Liver (tissue), 9 donors: ENCODE results near the gene ZNF518B. TPM values are rescaled to one million over a fixed set of nuclear protein-coding genes. Genes with fewer than 3 reads are reported as not detected.

Experiments
- DNase-seq: peaks from one replicate; pipeline ENCODE4 v3.0.0-alpha.2; 2017; ENCODE audit warnings: low spot score
- H3K27ac ChIP-seq, 2 donors: one replicate each; pipeline ENCODE4 v1.7.0; 2013; ENCODE audit warnings: inconsistent platforms in 2 of 2, low read length in 2 of 2, control low read depth in 1 of 2, low read depth in 1 of 2, mild to moderate bottlenecking in 1 of 2
- H3K27me3 ChIP-seq, 4 donors: one replicate each; pipeline versions ENCODE4 v1.6.1 to v1.7.0; 2013; ENCODE audit warnings: low read length in 3 of 4, inconsistent platforms in 1 of 4, mild to moderate bottlenecking in 1 of 4, moderate library complexity in 1 of 4; ENCODE audit not compliant: control insufficient read depth in 4 of 4, insufficient read depth in 4 of 4
- H3K36me3 ChIP-seq, 4 donors: one replicate each; pipeline versions ENCODE4 v1.6.1 to v1.7.0; 2013; ENCODE audit warnings: low read length in 3 of 4, mild to moderate bottlenecking in 3 of 4, low read depth in 1 of 4, moderate library complexity in 1 of 4; ENCODE audit not compliant: control insufficient read depth in 4 of 4, insufficient read depth in 3 of 4
- H3K4me1 ChIP-seq, 4 donors: one replicate each; pipeline versions ENCODE4 v1.6.1 to v1.7.0; 2013; ENCODE audit warnings: low read length in 3 of 4, mild to moderate bottlenecking in 3 of 4, moderate library complexity in 1 of 4; ENCODE audit not compliant: control insufficient read depth in 4 of 4, insufficient read depth in 4 of 4
- H3K4me3 ChIP-seq, 3 donors: one replicate each; pipeline versions ENCODE4 v1.6.1 to v1.7.0; 2013; ENCODE audit warnings: low read length in 3 of 3, control low read depth in 1 of 3, low read depth in 1 of 3, mild to moderate bottlenecking in 1 of 3
- H3K9ac ChIP-seq, 2 donors: one replicate each; pipeline ENCODE4 v1.7.0; 2013; ENCODE audit warnings: low read length in 2 of 2, mild to moderate bottlenecking in 2 of 2, moderate library complexity in 2 of 2, control low read depth in 1 of 2, low read depth in 1 of 2
- H3K9me3 ChIP-seq, 4 donors: one replicate each; pipeline versions ENCODE4 v1.6.1 to v1.7.0; 2013; ENCODE audit warnings: low read length in 3 of 4; ENCODE audit not compliant: control insufficient read depth in 4 of 4
- ATF3 ChIP-seq: IDR thresholded peaks from 2 replicates; pipeline ENCODE4 v1.6.1; 2016; ENCODE audit warnings: antibody characterized with exemption
- EGR1 ChIP-seq, 2 donors: IDR thresholded peaks; 2 replicates each; pipeline ENCODE4 v1.6.1; 2016 to 2018; ENCODE audit warnings: antibody characterized with exemption in 2 of 2, low read depth in 2 of 2
- FOXA1 ChIP-seq: IDR thresholded peaks from 2 replicates; pipeline ENCODE4 v1.6.1; 2016; ENCODE audit warnings: antibody characterized with exemption
- FOXA2 ChIP-seq: IDR thresholded peaks from 2 replicates; pipeline ENCODE4 v1.6.1; 2016; ENCODE audit warnings: antibody characterized with exemption
- GABPA ChIP-seq, 2 donors: IDR thresholded peaks in 1 of 2; conservative IDR thresholded peaks in 1 of 2; 2 replicates each; pipeline ENCODE4 v1.6.1; 2016; ENCODE audit warnings: antibody characterized with exemption in 2 of 2, mild to moderate bottlenecking in 1 of 2, moderate library complexity in 1 of 2
- HNF4A ChIP-seq, 2 donors: conservative IDR thresholded peaks; 2 replicates each; pipeline ENCODE4 v1.6.1; 2016; ENCODE audit warnings: antibody characterized with exemption in 2 of 2, mild to moderate bottlenecking in 2 of 2
- HNF4G ChIP-seq: IDR thresholded peaks from 2 replicates; pipeline ENCODE4 v1.6.1; 2016; ENCODE audit warnings: antibody characterized with exemption
- JUND ChIP-seq, 2 donors: IDR thresholded peaks; 2 replicates each; pipeline ENCODE4 v1.6.1; 2016; ENCODE audit warnings: antibody characterized with exemption in 2 of 2
- MAX ChIP-seq: IDR thresholded peaks from 2 replicates; pipeline ENCODE4 v1.6.1; 2016; ENCODE audit warnings: antibody characterized with exemption
- NR2F2 ChIP-seq: IDR thresholded peaks from 2 replicates; pipeline ENCODE4 v1.6.1; 2016; ENCODE audit warnings: antibody characterized with exemption
- RAD21 ChIP-seq, 2 donors: IDR thresholded peaks; 2 replicates each; pipeline ENCODE4 v1.6.1; 2016; ENCODE audit warnings: antibody characterized with exemption in 2 of 2, mild to moderate bottlenecking in 2 of 2
- RXRA ChIP-seq, 2 donors: IDR thresholded peaks; 2 replicates each; pipeline ENCODE4 v1.6.1; 2017 to 2018; ENCODE audit warnings: antibody characterized with exemption in 2 of 2, mild to moderate bottlenecking in 1 of 2
- SP1 ChIP-seq: IDR thresholded peaks from 2 replicates; pipeline ENCODE4 v1.6.1; 2018; ENCODE audit warnings: antibody characterized with exemption, mild to moderate bottlenecking
- TAF1 ChIP-seq: conservative IDR thresholded peaks from 2 replicates; pipeline ENCODE4 v1.6.1; 2016; ENCODE audit warnings: antibody characterized with exemption, mild to moderate bottlenecking
- YY1 ChIP-seq: IDR thresholded peaks from 2 replicates; pipeline ENCODE4 v1.6.1; 2016; ENCODE audit warnings: antibody characterized with exemption, mild to moderate bottlenecking
- ZBTB33 ChIP-seq: IDR thresholded peaks from 2 replicates; pipeline ENCODE4 v1.6.1; 2016; ENCODE audit warnings: antibody characterized with exemption
- WGBS: extraction: QIAGEN DNeasy Blood & Tissue Kit; methylation state at CpG from one replicate; pipeline ENCODE4 v1.1.7; 2013; 5-methylcytosine and 5-hydroxymethylcytosine counted together
- polyA plus RNA-seq, 2 donors: library from polyadenylated mRNA; stranded (reverse) in 1 of 2; unstranded in 1 of 2; fragments of 200-250 nt in 1 of 2; fragments of >200 nt in 1 of 2; fragmentation: Nextera tagmentation in 1 of 2; extraction: Ambion mirVana in 1 of 2; gene quantifications; one replicate each; pipeline versions ENCODE4 v1.2.1 to v1.2.3, GENCODE V29; 2013 to 2015
- total RNA-seq, 2 donors: library from RNA; depleted of rRNA; stranded (reverse); fragments of >200 nt; gene quantifications; one replicate each; pipeline ENCODE4 v1.2.3, GENCODE V29; 2014
- TF ChIP-seq, protein P1 (sequence below): IDR thresholded peaks from 2 replicates; pipeline ENCODE4 v1.6.1; 2016; ENCODE audit warnings: antibody characterized with exemption, mild to moderate bottlenecking
- TF ChIP-seq, protein P2 (sequence below): fragments of 150-350 bp; IDR thresholded peaks from 2 replicates; pipeline ENCODE4 v1.5.1; 2017; ENCODE audit warnings: improper control_type of control experiment, low read depth, low read length; ENCODE audit not compliant: missing input control
- donor health status: healthy.
- donor health status: healthy.
- donor health status: healthy.
- donor health status: healthy.
- donor health status: healthy.

Gene ZNF518B
- total and polyA plus RNA-seq, 4 donors = 1.4 to 15.0 (median 6.9) TPM

GRCh38 chr4:10506077-10506476 lies 48.9 kb upstream of the ZNF518B start:
- WGBS = 83% methylated on average over 4 of the region's 4 CpGs
- no peak overlapping the region for H3K4me3 ChIP-seq
- H3K27me3 ChIP-seq = no peaks in the 10 kb centered on the region
- DNase-seq = no peak
- H3K4me1 ChIP-seq = no peaks in the 10 kb centered on the region
- TF ChIP-seq YY1 (no peak), HNF4A (conservative IDR thresholded peaks at IDR 0.05) (no peak), RXRA (IDR thresholded peaks at IDR 0.05) (no peak), SP1 (no peak), RAD21 (IDR thresholded peaks at IDR 0.05) (no peak), EGR1 (IDR thresholded peaks at IDR 0.05; ENCODE audit: low read depth in 2 of 2) (no peak)
- H3K9me3 ChIP-seq = no peaks in the 10 kb centered on the region
- no peaks in the 10 kb centered on the region for H3K36me3 ChIP-seq
- no peak overlapping the region for H3K27ac ChIP-seq
- H3K9ac ChIP-seq = no peak overlapping the region

DNA sequence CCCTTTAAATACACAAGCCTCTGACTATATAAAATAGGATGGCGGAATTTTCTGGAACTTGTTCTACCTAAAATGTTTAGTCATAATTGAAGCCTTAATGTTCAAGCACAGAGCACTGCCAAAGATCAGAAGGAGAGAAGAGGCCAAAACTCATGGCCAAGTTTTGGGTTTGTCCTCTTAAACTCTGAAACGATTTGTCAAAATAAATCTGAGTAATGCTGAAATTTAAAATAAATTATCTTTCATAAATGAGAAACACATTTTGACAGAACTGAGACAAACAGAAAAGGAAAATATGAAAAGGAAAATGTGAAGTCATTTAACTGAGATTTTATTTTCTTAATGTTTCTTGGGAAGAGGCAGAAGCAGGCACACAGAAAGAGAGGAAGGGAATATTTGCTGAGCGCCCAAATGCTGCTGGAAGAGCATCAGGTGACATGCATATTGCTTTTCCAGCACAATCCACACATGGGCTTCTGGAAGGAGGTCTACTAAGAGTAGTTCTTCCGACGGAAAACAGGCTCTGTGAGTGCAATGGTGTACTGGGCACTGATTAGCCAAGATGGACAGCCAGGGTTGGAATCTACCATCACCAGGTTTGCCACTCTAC lies 47.4 kb upstream of the ZNF518B start:
- Histone ChIP-seq H3K27me3 (no peaks in the 10 kb centered on the region), H3K27ac (no peak overlapping the region), H3K4me1 (no peaks in the 10 kb centered on the region), H3K36me3 (no peaks in the 10 kb centered on the region), H3K9ac (no peak overlapping the region), H3K9me3 (no peaks in the 10 kb centered on the region), H3K4me3 (no peak overlapping the region)
- WGBS = 69% methylated on average over 5 of the region's 5 CpGs
- no peak for TF ChIP-seq TAF1
- TF ChIP-seq ATF3 = no peak
- TF ChIP-seq FOXA1 = no peak
- TF ChIP-seq, protein P1, sequence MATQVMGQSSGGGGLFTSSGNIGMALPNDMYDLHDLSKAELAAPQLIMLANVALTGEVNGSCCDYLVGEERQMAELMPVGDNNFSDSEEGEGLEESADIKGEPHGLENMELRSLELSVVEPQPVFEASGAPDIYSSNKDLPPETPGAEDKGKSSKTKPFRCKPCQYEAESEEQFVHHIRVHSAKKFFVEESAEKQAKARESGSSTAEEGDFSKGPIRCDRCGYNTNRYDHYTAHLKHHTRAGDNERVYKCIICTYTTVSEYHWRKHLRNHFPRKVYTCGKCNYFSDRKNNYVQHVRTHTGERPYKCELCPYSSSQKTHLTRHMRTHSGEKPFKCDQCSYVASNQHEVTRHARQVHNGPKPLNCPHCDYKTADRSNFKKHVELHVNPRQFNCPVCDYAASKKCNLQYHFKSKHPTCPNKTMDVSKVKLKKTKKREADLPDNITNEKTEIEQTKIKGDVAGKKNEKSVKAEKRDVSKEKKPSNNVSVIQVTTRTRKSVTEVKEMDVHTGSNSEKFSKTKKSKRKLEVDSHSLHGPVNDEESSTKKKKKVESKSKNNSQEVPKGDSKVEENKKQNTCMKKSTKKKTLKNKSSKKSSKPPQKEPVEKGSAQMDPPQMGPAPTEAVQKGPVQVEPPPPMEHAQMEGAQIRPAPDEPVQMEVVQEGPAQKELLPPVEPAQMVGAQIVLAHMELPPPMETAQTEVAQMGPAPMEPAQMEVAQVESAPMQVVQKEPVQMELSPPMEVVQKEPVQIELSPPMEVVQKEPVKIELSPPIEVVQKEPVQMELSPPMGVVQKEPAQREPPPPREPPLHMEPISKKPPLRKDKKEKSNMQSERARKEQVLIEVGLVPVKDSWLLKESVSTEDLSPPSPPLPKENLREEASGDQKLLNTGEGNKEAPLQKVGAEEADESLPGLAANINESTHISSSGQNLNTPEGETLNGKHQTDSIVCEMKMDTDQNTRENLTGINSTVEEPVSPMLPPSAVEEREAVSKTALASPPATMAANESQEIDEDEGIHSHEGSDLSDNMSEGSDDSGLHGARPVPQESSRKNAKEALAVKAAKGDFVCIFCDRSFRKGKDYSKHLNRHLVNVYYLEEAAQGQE = no peak
- TF ChIP-seq SP1 = no peak
- TF ChIP-seq RAD21 (IDR thresholded peaks at IDR 0.05) = no peak
- no peak for TF ChIP-seq RXRA (IDR thresholded peaks at IDR 0.05)
- TF ChIP-seq YY1 = no peak
- no peak for TF ChIP-seq ZBTB33
- no peak for TF ChIP-seq FOXA2
- no peak for TF ChIP-seq NR2F2
- TF ChIP-seq HNF4G = no peak
- TF ChIP-seq HNF4A (conservative IDR thresholded peaks at IDR 0.05) = no peak
- TF ChIP-seq JUND (IDR thresholded peaks at IDR 0.05) = no peak
- TF ChIP-seq GABPA (IDR thresholded peaks at IDR 0.05 in 1 of 2, conservative IDR thresholded peaks at IDR 0.05 in 1 of 2) = no peak
- TF ChIP-seq, protein P2, sequence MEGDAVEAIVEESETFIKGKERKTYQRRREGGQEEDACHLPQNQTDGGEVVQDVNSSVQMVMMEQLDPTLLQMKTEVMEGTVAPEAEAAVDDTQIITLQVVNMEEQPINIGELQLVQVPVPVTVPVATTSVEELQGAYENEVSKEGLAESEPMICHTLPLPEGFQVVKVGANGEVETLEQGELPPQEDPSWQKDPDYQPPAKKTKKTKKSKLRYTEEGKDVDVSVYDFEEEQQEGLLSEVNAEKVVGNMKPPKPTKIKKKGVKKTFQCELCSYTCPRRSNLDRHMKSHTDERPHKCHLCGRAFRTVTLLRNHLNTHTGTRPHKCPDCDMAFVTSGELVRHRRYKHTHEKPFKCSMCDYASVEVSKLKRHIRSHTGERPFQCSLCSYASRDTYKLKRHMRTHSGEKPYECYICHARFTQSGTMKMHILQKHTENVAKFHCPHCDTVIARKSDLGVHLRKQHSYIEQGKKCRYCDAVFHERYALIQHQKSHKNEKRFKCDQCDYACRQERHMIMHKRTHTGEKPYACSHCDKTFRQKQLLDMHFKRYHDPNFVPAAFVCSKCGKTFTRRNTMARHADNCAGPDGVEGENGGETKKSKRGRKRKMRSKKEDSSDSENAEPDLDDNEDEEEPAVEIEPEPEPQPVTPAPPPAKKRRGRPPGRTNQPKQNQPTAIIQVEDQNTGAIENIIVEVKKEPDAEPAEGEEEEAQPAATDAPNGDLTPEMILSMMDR = no peak
- no peak for TF ChIP-seq MAX
- no peak for TF ChIP-seq EGR1 (IDR thresholded peaks at IDR 0.05; ENCODE audit: low read depth in 2 of 2)
- no peak for DNase-seq
